ENCODE data around the gene FAM131C.

FAM131C gene

GRCh38 chr1:16099412-16099811, 26.0 kb upstream of the FAM131C start:
- DNase-seq (ENCODE audit: low spot score), result no peak

- DNase-seq (ENCODE audit: low spot score), result no peak
Measured at GRCh38 chr1:16095447-16095846, 22.0 kb upstream of the FAM131C start.

- DNase-seq (ENCODE audit: low spot score), result no peak
Measured at GRCh38 chr1:16094453-16095158, 21.2 kb upstream of the FAM131C start.

- no peak for DNase-seq (ENCODE audit: low spot score)
Measured at GRCh38 chr1:16093611-16094010, 20.2 kb upstream of the FAM131C start.

GRCh38 chr1:16092923-16093511, 19.6 kb upstream of the FAM131C start:
- DNase-seq (ENCODE audit: low spot score), result no peak

- DNase-seq (ENCODE audit: low spot score), result no peak
Measured at GRCh38 chr1:16092097-16092922, 18.9 kb upstream of the FAM131C start.

GRCh38 chr1:16091296-16091695, 17.8 kb upstream of the FAM131C start:
- DNase-seq (ENCODE audit: low spot score), result no peak

- no peak for DNase-seq (ENCODE audit: low spot score)
Measured at GRCh38 chr1:16090076-16090826, 16.8 kb upstream of the FAM131C start.

GRCh38 chr1:16088996-16089395, 15.5 kb upstream of the FAM131C start:
- DNase-seq (ENCODE audit: low spot score), result no peak

- no peak for DNase-seq (ENCODE audit: low spot score)
Measured at GRCh38 chr1:16088351-16088911, 15.0 kb upstream of the FAM131C start.

- DNase-seq (ENCODE audit: low spot score), result no peak
Measured at GRCh38 chr1:16087733-16088132, 14.3 kb upstream of the FAM131C start.

GRCh38 chr1:16085522-16085921, 12.1 kb upstream of the FAM131C start:
- DNase-seq (ENCODE audit: low spot score), result no peak

- DNase-seq (ENCODE audit: low spot score), result no peak
Measured at GRCh38 chr1:16083486-16083885, 10.0 kb upstream of the FAM131C start.

GRCh38 chr1:16082283-16083038, 9.0 kb upstream of the FAM131C start:
- peak; percentile 79 for DNase-seq (ENCODE audit: low spot score)

GRCh38 chr1:16081636-16082035, 8.2 kb upstream of the FAM131C start:
- no peak for DNase-seq (ENCODE audit: low spot score)

- DNase-seq (ENCODE audit: low spot score), result no peak
Measured at GRCh38 chr1:16080422-16081150, 7.1 kb upstream of the FAM131C start.

- DNase-seq (ENCODE audit: low spot score), result peak; percentile 60
Measured at GRCh38 chr1:16078925-16079656, 5.6 kb upstream of the FAM131C start.

- DNase-seq (ENCODE audit: low spot score), result no peak
Measured at GRCh38 chr1:16077406-16078245, 4.2 kb upstream of the FAM131C start.

- no peak for DNase-seq (ENCODE audit: low spot score)
Measured at GRCh38 chr1:16076865-16077238, 3.4 kb upstream of the FAM131C start.
